Right lobe of liver (tissue), 4 donors: Measurements from ENCODE around the gene ICE2.

Experiments
- CTCF ChIP-seq, 4 donors: fragments of 200-600 bp in 3 of 4; fragments of 450-650 bp in 1 of 4; IDR thresholded peaks; one replicate each; pipeline versions ENCODE4 v1.5.1 to v1.8.0; 2016 to 2022; ENCODE audit warnings: antibody characterized with exemption in 4 of 4, mild to moderate bottlenecking in 2 of 4
- POLR2A ChIP-seq: fragments of 450-650 bp; IDR thresholded peaks from one replicate; pipeline ENCODE4 v1.6.1; 2017; ENCODE audit warnings: antibody characterized with exemption, mild to moderate bottlenecking
- donor health status: DM: no; HTN: no; CAD: no.
- donor health status: DM: no; HTN: no; CAD: no.
- donor health status: DM: no; HTN: yes; CAD: no.

- TF ChIP-seq CTCF (IDR thresholded peaks at IDR 0.05) (no peak), POLR2A (no peak)
These were observed 24.1 kb downstream of the ICE2 start for GRCh38 chr15:60454824-60455223.
